ENCODE data around the gene HLA-B. TPM values are rescaled to one million over a fixed set of nuclear protein-coding genes. Genes with fewer than 3 reads are reported as not detected.
A peak's percentile ranks its signal among the peaks of the same experiment; 100 is the strongest.
"Not testable (repeated sequence)": the region's sequence is repeated elsewhere in the genome, so short reads cannot be mapped to it uniquely, and the experiment has no call there.

HLA-B gene
- total RNA-seq, 1 donor from 2014 or later: 16.2 TPM

DNA sequence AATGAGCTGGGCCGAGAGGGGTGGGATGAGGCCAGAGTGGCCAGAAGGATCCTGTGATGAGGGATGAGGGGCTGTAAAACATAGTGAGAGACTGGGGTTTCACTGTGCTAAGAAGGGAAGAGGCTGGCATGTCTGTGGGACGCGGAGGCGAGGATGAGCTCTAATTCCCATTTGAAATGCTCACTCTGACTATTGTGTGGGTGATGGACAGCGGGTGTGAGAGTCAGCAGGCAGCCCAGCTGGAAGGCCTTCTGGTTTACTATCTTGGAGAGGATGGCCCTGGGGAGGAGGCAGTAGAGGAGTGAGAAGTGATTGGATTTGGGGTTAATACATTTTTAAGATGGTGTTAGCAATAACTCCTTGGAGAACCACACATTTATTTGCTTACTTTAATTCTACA is 37.0 kb upstream of the HLA-B start:
- H3K4me1 ChIP-seq: peaks cover 11% of the 10 kb centered on the region
- Mint-ChIP-seq H3K27ac (no peak overlapping the region), H3K36me3 (no peaks in the 10 kb centered on the region), H3K4me1 (peaks cover 15% of the 10 kb centered on the region), H3K27me3 (ENCODE audit: insufficient read depth, low read depth) (peaks cover 11% of the 10 kb centered on the region), H3K9me3 (peaks cover 4% of the 10 kb centered on the region), H3K4me3 (no peak overlapping the region)
- no peak overlapping the region for H3K27ac ChIP-seq
- H3K9ac ChIP-seq: no peak overlapping the region
- H3K36me3 ChIP-seq: no peaks in the 10 kb centered on the region
- no peak overlapping the region for H3K4me3 ChIP-seq
- no peak overlapping the region for H2AFZ ChIP-seq (replicated peaks)
- H3F3A ChIP-seq (ENCODE audit: low read depth): peaks cover 19% of the 10 kb centered on the region
- H3K4me2 ChIP-seq: peak overlapping the region; percentile 55
- H3K9me3 ChIP-seq (ENCODE audit: low read depth): no peaks in the 10 kb centered on the region
- H4K20me1 ChIP-seq (ENCODE audit: low read depth): no peaks in the 10 kb centered on the region
- peak; percentile 39 for DNase-seq (ENCODE audit: low spot score)
- H3K27me3 ChIP-seq: no peaks in the 10 kb centered on the region
- TF ChIP-seq, protein P1, sequence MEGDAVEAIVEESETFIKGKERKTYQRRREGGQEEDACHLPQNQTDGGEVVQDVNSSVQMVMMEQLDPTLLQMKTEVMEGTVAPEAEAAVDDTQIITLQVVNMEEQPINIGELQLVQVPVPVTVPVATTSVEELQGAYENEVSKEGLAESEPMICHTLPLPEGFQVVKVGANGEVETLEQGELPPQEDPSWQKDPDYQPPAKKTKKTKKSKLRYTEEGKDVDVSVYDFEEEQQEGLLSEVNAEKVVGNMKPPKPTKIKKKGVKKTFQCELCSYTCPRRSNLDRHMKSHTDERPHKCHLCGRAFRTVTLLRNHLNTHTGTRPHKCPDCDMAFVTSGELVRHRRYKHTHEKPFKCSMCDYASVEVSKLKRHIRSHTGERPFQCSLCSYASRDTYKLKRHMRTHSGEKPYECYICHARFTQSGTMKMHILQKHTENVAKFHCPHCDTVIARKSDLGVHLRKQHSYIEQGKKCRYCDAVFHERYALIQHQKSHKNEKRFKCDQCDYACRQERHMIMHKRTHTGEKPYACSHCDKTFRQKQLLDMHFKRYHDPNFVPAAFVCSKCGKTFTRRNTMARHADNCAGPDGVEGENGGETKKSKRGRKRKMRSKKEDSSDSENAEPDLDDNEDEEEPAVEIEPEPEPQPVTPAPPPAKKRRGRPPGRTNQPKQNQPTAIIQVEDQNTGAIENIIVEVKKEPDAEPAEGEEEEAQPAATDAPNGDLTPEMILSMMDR (IDR thresholded peaks at IDR 0.05): no peak
- TF ChIP-seq EZH2phosphoT487 (IDR thresholded peaks at IDR 0.05) (no peak), EZH2 (IDR thresholded peaks at IDR 0.05) (no peak)
- H3K79me2 ChIP-seq (ENCODE audit: low read depth): no peaks in the 10 kb centered on the region

DNA sequence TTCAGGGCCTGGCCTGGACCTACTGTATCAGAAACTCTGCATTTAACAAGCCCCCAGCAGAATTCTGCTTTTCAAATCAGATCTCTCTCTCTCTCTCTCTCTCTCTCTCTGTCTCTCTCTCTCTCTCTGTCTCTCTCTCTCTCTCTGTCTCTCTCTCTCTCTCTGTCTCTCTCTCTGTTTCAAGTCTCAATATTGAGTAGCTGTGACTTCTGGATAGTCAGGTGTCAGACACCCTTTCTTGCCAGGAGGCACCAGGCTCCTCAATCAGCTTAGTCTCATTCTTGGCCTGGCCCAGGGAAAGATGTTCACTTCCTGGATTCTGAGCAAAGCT is 32.8 kb upstream of the HLA-B start:
- not testable (repeated sequence) for H3K9ac ChIP-seq; H3K4me3 ChIP-seq; H3K9me3 ChIP-seq (ENCODE audit: low read depth); H4K20me1 ChIP-seq (ENCODE audit: low read depth); H3K27ac ChIP-seq; H3K4me2 ChIP-seq; H3K9me3 Mint-ChIP-seq; DNase-seq (ENCODE audit: low spot score); H3K79me2 ChIP-seq (ENCODE audit: low read depth); H3K27ac Mint-ChIP-seq; H3K36me3 ChIP-seq; H3K36me3 Mint-ChIP-seq; H3F3A ChIP-seq (ENCODE audit: low read depth); H3K27me3 Mint-ChIP-seq (ENCODE audit: insufficient read depth, low read depth); H2AFZ ChIP-seq (replicated peaks); H3K27me3 ChIP-seq
- H3K4me3 Mint-ChIP-seq: peak overlapping the region; percentile 27
- H3K4me1 Mint-ChIP-seq: peaks cover 40% of the 10 kb centered on the region
- peaks cover 15% of the 10 kb centered on the region for H3K4me1 ChIP-seq

DNA sequence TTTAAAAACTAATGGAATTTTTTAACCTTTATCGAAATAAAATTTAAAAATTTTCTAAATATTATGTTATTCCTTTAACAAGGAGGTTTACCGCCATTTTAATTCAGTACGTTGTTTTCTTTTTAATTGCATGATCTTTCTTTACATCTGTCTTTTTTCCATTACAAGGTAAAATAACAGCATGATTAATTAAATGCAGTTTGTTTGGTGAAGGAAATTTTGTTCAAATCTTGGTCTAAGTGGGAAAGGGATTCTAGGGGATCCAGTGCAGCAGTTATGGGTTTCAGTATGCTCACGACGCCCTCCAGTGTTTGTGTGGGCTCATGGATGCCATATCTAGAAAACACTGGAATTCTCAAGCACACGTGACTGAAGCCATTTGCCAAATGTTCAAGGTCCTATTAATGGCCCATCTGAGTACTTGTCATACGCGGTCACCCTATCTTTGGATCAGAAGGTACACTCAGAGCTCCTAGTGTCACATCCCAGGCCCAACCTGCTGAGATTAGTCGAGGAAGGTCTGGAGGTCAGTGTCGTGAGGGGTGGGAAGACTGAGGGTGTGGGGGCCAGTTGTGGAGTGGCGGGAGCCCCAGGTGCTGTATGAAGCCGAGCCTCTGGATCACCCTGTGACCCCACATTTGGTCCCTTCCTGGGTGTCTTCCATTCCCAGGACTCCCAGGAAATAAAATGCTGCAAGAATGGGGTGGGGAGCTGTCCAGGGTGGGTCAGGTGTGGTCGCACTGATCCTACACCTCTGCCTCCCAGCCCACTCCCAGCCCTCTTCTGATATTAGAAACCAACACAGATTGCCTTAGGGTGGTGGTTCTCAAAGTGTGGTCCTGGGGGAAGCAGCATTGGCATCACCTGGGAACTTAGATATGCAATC is 32.2 kb upstream of the HLA-B start:
- peaks cover 42% of the 10 kb centered on the region for H3K4me1 Mint-ChIP-seq
- not testable (repeated sequence) for DNase-seq (ENCODE audit: low spot score); H3K4me2 ChIP-seq; H2AFZ ChIP-seq (replicated peaks); H3K4me3 Mint-ChIP-seq; H3K27me3 ChIP-seq; H3K9ac ChIP-seq; H3K27ac Mint-ChIP-seq; H3K4me3 ChIP-seq; H3K9me3 ChIP-seq (ENCODE audit: low read depth); H4K20me1 ChIP-seq (ENCODE audit: low read depth); H3K9me3 Mint-ChIP-seq; H3K36me3 ChIP-seq; H3F3A ChIP-seq (ENCODE audit: low read depth); H3K36me3 Mint-ChIP-seq; H3K79me2 ChIP-seq (ENCODE audit: low read depth); H3K27ac ChIP-seq
- peaks cover 12% of the 10 kb centered on the region for H3K4me1 ChIP-seq
- H3K27me3 Mint-ChIP-seq (ENCODE audit: insufficient read depth, low read depth): peaks cover 11% of the 10 kb centered on the region

DNA sequence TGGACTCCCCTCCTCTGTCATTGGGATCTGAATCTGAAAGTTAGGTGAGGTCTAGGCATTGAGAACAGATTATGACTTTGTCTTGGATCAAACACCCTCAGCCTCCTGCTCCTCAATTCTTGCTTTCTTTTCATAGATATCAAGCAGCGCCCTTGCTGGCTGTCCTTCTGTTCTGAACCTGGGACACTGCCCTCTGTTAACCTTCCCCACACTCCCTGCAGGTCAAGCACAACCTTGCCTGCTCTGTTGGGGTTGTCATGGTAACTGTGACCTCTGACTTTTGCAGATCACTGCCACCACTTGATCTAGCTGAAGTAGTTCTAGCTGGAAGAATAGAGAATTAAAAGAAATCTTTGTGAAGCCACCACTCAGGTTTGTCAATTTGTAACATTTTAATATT is 30.0 kb upstream of the HLA-B start:
- no peaks in the 10 kb centered on the region for H3K36me3 ChIP-seq
- no peak overlapping the region for H2AFZ ChIP-seq (replicated peaks)
- no peaks in the 10 kb centered on the region for H4K20me1 ChIP-seq (ENCODE audit: low read depth)
- H3K4me1 ChIP-seq: peaks cover 4% of the 10 kb centered on the region
- peaks cover 37% of the 10 kb centered on the region for H3K4me1 Mint-ChIP-seq
- H3K4me2 ChIP-seq: no peak overlapping the region
- no peak overlapping the region for H3K27ac ChIP-seq
- H3K4me3 Mint-ChIP-seq: peak overlapping the region; percentile 70
- no peaks in the 10 kb centered on the region for H3K9me3 ChIP-seq (ENCODE audit: low read depth)
- no peaks in the 10 kb centered on the region for H3K36me3 Mint-ChIP-seq
- no peaks in the 10 kb centered on the region for H3K27me3 ChIP-seq
- TF ChIP-seq EZH2 (IDR thresholded peaks at IDR 0.05) (no peak), EZH2phosphoT487 (IDR thresholded peaks at IDR 0.05) (no peak)
- TF ChIP-seq, protein P1 (IDR thresholded peaks at IDR 0.05): no peak
- peak overlapping the region; percentile 76 for H3K27ac Mint-ChIP-seq
- H3K9me3 Mint-ChIP-seq: peaks cover 5% of the 10 kb centered on the region
- H3K27me3 Mint-ChIP-seq (ENCODE audit: insufficient read depth, low read depth): peaks cover 11% of the 10 kb centered on the region
- no peak overlapping the region for H3K4me3 ChIP-seq
- H3F3A ChIP-seq (ENCODE audit: low read depth): peaks cover 3% of the 10 kb centered on the region
- H3K79me2 ChIP-seq (ENCODE audit: low read depth): no peaks in the 10 kb centered on the region
- peak; percentile 44 for DNase-seq (ENCODE audit: low spot score)
- H3K9ac ChIP-seq: no peak overlapping the region

Data from neural progenitor cell (in vitro differentiated cells).